Measurements from ENCODE around the gene UBASH3A.

Gene UBASH3A, protein sequence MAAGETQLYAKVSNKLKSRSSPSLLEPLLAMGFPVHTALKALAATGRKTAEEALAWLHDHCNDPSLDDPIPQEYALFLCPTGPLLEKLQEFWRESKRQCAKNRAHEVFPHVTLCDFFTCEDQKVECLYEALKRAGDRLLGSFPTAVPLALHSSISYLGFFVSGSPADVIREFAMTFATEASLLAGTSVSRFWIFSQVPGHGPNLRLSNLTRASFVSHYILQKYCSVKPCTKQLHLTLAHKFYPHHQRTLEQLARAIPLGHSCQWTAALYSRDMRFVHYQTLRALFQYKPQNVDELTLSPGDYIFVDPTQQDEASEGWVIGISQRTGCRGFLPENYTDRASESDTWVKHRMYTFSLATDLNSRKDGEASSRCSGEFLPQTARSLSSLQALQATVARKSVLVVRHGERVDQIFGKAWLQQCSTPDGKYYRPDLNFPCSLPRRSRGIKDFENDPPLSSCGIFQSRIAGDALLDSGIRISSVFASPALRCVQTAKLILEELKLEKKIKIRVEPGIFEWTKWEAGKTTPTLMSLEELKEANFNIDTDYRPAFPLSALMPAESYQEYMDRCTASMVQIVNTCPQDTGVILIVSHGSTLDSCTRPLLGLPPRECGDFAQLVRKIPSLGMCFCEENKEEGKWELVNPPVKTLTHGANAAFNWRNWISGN

DNA sequence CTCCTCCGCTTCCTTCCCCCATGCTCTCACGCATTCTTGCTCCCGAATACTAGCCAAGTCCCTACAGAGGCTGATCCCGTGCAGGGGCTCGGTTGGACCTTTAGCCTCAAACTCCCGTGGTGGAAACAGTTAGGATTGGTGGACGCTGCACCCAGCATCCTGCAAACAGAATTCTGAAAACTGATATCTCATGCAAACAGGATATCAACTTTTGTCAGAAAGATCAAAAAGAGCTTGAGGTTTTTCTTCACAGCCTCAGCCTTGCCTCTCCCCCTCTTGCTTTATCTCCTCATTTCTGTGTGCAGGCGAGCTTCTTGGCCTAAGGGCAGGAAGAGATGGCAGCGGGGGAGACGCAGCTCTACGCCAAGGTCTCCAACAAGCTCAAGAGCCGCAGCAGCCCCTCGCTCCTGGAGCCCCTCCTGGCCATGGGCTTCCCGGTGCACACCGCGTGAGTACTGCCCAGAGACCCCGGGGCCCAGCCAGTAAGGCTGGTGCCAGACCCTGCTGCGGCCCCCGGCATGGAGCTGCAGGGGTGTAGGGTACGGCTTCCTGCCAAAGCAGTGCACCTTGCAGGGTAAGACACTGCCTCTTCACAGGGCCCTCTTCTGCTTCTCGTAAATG is at the start of gene UBASH3A:
Gene UBASH3A, plus strand, starts transcription at position 292 of the 621 bp plus-strand sequence. Its CDS starts 44 bp downstream, at position 336.
- DNase-seq: no peak

DNA sequence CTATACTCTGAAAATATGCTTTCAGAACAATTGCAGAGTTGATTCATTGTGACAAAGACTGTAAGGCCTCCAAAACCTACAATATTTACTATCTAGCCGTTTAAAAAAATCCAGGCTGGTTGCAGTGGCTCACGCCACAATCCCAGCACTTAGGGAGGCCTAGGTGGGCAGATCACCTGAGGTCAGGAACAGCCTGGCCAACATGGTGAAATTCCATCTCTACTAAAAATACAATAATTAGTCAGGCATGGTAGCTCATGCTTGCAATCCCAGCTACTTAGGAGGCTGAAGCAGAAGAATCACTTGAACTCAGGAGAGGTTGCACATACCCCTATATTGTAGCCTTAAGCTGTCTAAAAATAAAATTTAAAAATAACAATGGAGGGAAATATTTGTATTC is 47.7 kb upstream of the UBASH3A start:
- DNase-seq: no peak

GRCh38 chr21:42356650-42357049 is 47.1 kb upstream of the UBASH3A start:
- DNase-seq: no peak

- no peak for DNase-seq
Measured at GRCh38 chr21:42357307-42357706, 46.4 kb upstream of the UBASH3A start.

GRCh38 chr21:42358261-42358660 is 45.4 kb upstream of the UBASH3A start:
- no peak for DNase-seq

DNA sequence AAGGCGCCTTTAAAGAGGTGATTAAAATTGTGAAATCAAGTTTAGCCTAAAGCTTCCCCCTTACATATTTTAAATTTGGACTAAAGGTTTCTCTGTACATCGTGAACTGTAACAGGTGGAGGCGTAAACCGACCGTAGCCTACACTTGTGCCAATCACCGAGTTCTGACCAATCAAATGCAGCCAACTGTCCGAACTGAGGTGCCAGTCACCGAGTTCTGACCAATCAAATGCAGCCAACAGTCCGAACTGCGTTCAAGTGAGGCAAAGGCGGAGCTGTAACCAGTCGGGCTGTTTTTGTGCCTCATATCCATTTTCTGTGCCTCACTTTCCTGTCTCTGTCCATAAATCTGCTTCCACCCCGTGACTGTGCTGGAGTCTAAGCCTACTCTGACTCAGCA is 44.8 kb upstream of the UBASH3A start:
- no peak for DNase-seq

- no peak for DNase-seq
Measured at GRCh38 chr21:42360317-42360716, 43.4 kb upstream of the UBASH3A start.

DNA sequence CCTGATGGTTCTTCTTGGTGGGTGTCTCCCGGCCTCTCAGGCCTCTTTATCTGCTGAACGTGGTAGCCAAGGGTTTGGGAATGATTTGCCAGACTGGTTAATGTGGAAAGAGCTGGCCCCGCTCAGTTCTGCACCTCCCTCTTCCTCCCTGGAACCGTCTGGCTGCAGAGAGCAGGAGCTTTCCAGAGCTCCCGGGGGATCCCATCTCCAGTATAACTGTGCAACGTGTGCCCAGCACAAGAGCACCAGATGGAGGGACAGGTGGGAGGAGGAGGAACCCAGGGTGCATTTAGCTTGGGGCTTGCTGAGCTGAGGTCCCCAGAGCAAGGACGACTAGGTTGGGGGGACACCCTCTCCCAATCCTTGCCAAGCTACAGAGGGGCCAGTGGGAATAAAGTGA is 42.4 kb upstream of the UBASH3A start:
- no peak for DNase-seq

GRCh38 chr21:42362198-42362597 is 41.5 kb upstream of the UBASH3A start:
- DNase-seq: no peak

DNA sequence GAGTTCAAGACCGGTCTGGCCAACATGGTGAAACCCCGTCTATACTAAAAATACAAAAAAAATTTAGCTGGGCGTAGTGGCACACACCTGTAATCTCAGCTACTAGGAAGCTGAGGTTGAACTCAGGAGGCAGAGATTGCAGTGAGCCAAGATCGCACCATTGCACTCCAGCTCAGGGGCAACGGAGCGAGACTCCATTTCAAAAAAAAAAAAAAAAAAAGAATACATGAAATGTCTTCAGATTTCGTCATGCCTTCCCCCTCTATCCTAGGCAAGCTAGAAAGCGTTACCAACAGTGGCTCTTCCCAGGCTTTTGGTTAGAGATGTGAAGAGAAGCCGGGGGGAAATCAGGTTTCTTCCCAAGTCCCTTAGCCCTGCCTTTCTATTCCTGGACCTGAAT is 41.0 kb upstream of the UBASH3A start:
- DNase-seq: no peak

DNA sequence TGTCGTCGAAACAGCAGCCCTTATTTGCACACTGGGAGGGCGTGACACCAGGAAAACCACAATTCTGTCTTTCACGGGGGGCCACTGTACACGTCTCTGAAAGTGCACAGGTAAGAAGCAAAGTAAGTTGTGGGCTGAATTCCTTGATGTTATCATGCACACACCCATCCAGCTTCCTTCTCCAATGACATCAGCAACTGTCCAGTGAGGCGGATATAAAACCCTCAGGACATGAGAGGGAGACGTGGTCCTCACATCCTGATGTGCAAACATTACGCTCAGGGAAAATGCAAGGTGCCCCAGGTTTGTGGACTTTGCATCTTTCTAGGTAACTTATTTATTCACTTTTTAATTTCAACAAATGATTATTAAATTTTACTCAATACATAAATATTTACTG is 40.4 kb upstream of the UBASH3A start:
- no peak for DNase-seq

DNA sequence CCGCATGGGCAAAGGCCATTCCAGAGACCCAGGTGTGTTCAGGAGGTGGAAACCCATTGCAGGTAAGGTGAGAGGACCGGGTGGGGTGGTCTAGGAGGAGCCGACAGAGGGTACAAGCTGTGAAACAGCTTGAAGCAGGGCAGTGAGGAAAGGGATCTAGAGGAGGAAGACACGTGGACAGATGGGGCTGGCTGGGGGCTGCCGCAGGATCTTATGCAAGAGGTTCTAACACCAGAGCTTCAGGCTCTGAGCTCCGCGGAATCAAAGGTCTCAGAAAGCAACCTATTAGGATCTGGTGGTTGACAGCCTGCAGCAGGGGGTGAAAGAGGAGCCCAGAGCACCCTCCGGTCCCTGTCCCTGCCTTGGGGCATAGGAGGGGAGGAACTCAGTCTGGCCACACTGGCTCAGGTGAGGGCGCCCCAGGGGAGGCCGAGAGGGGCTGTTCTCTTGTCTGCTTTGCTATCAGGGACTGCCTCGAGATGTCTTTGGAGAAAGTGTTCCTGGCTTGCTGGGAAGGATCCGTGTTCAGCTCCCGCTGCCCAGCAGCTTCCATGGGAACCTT is 39.3 kb upstream of the UBASH3A start:
- no peak for DNase-seq

DNA sequence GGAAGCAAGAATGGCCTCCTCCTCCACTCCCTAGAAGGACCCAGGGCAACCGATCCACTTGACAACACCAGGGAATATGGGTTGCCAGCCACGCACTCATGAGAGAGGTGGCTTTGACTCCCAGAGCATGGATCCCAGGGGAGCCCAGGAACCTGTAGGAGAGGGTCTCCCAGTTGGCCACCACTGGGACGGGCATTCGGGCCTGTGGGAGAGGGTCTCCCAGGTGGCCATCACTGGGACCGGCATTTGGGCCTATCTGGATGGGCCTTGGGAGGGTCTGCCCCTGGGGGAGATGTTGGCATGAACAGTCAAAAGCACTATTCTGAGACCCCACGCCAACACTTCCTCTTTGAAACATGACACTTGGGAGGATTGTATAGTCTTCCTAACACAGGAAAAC is 37.9 kb upstream of the UBASH3A start:
- no peak for DNase-seq

DNA sequence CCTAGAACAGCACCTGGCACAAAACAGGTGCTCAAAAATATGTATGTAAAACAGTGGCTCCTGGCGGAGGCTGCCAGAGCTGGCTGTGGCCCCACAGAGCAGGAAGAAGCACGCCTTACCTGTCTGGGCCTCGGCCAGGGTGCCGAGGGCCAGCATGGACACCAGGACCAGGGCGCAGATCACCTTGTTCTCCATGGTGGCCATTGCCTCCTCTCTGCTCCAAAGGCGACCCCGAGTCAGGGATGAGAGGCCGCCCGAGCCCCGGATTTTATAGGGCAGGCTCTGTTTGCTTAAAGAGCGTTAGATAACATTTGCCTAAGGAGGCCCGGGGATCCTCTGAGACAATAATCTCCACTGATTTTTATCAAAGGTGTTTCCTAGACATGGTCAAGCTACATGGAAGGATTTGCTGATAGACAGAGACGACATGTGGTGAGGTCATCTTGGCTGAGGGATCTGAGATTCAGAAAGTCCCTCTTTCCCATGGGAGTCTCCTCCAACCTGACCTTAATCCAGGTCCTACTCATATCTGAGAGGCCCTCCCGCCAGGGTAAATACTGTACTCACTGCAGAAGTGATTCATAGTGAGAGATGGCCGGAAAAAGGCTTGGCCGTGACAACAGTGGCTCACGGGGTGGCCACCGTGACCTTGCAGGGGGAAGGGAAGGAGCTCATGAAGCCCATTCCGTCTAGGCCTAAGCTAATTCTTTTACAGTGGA is 37.3 kb upstream of the UBASH3A start, which contains the start of gene TFF1:
Gene TFF1, minus strand, starts transcription at position 244 of the 719 bp plus-strand sequence. Its CDS starts 40 bp downstream, at position 204.
- no peak for DNase-seq

DNA sequence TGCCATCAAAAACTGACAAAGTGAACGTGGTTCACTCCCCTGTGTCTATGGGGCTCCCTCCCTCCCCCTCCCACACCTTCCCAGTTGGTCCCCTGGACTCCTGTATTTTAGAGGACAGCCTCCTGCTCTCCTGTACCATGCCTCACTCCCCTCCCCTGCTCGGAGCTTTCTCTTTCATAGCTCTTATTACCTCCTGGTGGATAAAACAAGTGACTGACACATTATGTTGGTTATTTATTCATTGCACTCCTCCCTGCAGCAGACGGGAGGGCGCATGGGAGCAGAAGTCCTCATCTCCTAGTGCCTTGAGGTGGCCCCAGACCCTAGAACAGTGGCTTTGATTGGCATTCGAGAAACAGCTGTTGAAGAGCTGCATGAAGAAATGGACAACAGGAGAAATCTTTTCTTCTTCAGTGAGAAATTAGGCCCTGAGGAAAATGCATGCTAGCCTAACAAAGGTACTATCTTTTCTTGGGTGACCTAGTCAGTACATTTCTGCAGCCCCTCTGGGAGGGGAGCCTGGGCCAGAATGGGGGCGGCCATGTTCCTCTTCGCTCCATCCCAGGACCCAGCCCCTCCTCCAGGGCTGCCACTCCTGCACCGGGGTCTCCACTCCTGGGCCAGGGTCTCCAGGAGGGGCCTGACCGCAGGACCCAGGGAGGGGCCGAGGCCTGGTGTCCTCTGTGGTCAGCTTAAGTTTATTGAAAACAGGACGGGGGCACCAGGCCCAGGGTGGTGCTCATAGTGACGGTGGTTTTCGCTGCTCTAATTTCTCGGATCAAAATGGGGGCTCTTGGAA is 36.1 kb upstream of the UBASH3A start:
- DNase-seq: no peak

DNA sequence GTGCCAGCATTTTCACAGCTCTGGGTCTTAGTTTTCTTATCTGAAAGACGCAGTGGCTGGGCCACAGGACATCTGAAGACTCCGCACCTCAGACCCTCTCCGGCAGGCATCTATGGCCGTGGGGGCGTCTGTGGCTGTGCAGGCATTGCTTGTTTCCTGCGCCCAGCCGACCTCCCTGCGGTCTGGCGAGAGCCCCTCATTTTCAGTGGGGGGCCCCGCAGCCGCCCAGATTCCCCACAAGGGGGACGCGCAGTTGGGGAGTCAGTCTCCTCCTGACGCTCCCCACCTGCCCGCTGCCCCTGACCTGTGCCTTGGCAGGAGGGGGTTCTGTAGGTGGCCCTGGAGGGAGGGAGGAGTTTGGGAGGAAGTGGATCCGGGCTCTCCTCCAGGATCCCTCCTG is 33.9 kb upstream of the UBASH3A start:
- DNase-seq: no peak

GRCh38 chr21:42370894-42371654 is 32.6 kb upstream of the UBASH3A start:
- DNase-seq: no peak

DNA sequence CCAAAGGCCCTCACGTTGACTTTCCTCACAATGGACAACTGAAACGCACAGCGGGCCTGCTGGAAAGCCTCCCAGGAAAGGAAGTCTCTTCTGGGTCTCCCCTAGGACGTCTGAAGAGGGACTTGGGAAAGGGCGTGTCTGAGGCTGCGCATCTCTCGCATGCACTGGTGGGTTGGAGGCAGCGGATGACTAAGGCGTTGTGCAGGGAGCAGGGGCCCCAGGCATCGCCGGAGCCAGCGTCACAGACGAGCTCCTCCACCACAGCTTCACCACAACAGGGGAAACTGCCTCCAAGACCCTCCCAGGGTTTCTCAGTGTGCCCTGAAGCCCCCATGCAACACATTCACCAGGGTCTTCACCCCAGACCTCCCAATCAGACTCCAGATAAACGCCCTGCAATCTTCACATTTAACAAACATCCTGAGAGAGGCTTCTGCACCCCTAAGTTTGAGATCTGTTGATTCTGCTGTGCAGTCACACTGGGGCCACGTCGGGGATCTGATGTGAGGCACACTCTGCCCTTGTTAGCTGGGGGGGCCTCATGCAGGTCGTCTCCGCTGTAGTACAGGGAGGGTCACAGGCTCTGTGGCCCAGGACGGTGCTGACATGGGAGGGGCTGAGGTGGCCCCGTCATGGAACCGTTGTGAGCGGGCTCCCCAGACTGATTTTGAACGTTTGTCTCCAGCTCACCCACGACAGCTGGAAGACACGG is 30.4 kb upstream of the UBASH3A start:
- no peak for DNase-seq

- no peak for DNase-seq
Measured at GRCh38 chr21:42373908-42374455, 29.7 kb upstream of the UBASH3A start.

Data from hypothalamus (tissue), 51 donors.